HepG2 (cell line): ENCODE results near the gene TMEM255B. TPM values are rescaled to one million over a fixed set of nuclear protein-coding genes. Genes with fewer than 3 reads are reported as not detected.
A peak's percentile ranks its signal among the peaks of the same experiment; 100 is the strongest.

ENCODE experiments used
- ATF3 ChIP-seq: sonication (generic); formaldehyde crosslinking; IDR thresholded peaks from 2 replicates; pipeline ENCODE4 v1.4.0; 2020; ENCODE audit warnings: missing genetic modification reagents
- BHLHE40 ChIP-seq: IDR thresholded peaks from 2 replicates; pipeline ENCODE4 v1.6.1; 2011; ENCODE audit warnings: low read length, improper control_type of control experiment
- CCAR2 ChIP-seq: fragments of 200-400 bp; formaldehyde crosslinking; optimal IDR thresholded peaks from 2 replicates; pipeline ENCODE3; 2018; ENCODE audit warnings: low read depth, mild to moderate bottlenecking, low read length, moderate library complexity
- E2F1 ChIP-seq: sonication (generic); formaldehyde crosslinking; IDR thresholded peaks from 2 replicates; pipeline ENCODE4 v1.5.0; 2020; ENCODE audit warnings: missing genetic modification reagents
- GPN1 ChIP-seq: sonication (generic); formaldehyde crosslinking; IDR thresholded peaks from 2 replicates; pipeline ENCODE4 v1.5.1; 2020; ENCODE audit warnings: missing genetic modification reagents, borderline replicate concordance
- HMG20B ChIP-seq: conservative IDR thresholded peaks from 2 replicates; pipeline ENCODE4 v1.6.1; 2016; ENCODE audit warnings: missing genetic modification reagents, missing compliant biosample characterization
- MAFK ChIP-seq, 2 experiments: IDR thresholded peaks in 1 of 2; conservative IDR thresholded peaks in 1 of 2; 2 replicates each; pipeline ENCODE4 v1.6.1; 2011; ENCODE audit warnings: improper control_type of control experiment in 2 of 2, low read length in 2 of 2
- MIER2 ChIP-seq: IDR thresholded peaks from 2 replicates; pipeline ENCODE4 v1.6.1; 2016; ENCODE audit warnings: missing biosample characterization, missing genetic modification reagents
- MYNN ChIP-seq: sonication (generic); formaldehyde crosslinking; IDR thresholded peaks from 2 replicates; pipeline ENCODE4 v1.4.0; 2020; ENCODE audit warnings: mild to moderate bottlenecking, low read depth, missing genetic modification reagents
- MYPOP ChIP-seq: sonication (generic); formaldehyde crosslinking; IDR thresholded peaks from 2 replicates; pipeline ENCODE4 v1.8.1; 2023; ENCODE audit warnings: mild to moderate bottlenecking, moderate library complexity, missing genetic modification reagents
- NFKB2 ChIP-seq: sonication (generic); formaldehyde crosslinking; IDR thresholded peaks from 2 replicates; pipeline ENCODE4 v1.4.0; 2020; ENCODE audit warnings: missing genetic modification reagents, borderline replicate concordance
- NFYC ChIP-seq: IDR thresholded peaks from 2 replicates; pipeline ENCODE4 v1.6.1; 2016; ENCODE audit warnings: missing genetic modification reagents, missing compliant biosample characterization
- PAXIP1 ChIP-seq: sonication (generic); formaldehyde crosslinking; conservative IDR thresholded peaks from 2 replicates; pipeline ENCODE4 v1.4.0; 2020; ENCODE audit warnings: mild to moderate bottlenecking, missing genetic modification reagents, moderate library complexity
- PHB2 ChIP-seq: fragments of 450-650 bp; IDR thresholded peaks from 2 replicates; pipeline ENCODE4 v1.6.1; 2018; ENCODE audit not compliant: partially characterized antibody
- SALL1 ChIP-seq: sonication (generic); formaldehyde crosslinking; IDR thresholded peaks from 2 replicates; pipeline ENCODE4 v1.8.0; 2022; ENCODE audit warnings: mild to moderate bottlenecking, missing genetic modification reagents
- SSRP1 ChIP-seq: IDR thresholded peaks from 2 replicates; pipeline ENCODE4 v1.6.1; 2016; ENCODE audit warnings: control low read depth
- WIZ ChIP-seq: sonication (generic); formaldehyde crosslinking; IDR thresholded peaks from 2 replicates; pipeline ENCODE4 v1.5.1; 2020; ENCODE audit warnings: mild to moderate bottlenecking, missing genetic modification reagents
- YEATS2 ChIP-seq: sonication (generic); formaldehyde crosslinking; IDR thresholded peaks from 2 replicates; pipeline ENCODE4 v1.4.0; 2020; ENCODE audit warnings: missing genetic modification reagents, borderline replicate concordance
- ZFP36L2 ChIP-seq: sonication (generic); formaldehyde crosslinking; IDR thresholded peaks from 2 replicates; pipeline ENCODE4 v1.4.0; 2020; ENCODE audit warnings: missing genetic modification reagents
- ZFP62 ChIP-seq: sonication (generic); formaldehyde crosslinking; IDR thresholded peaks from 2 replicates; pipeline ENCODE4 v1.4.0; 2020; ENCODE audit warnings: missing genetic modification reagents
- ZFY ChIP-seq: sonication (generic); formaldehyde crosslinking; IDR thresholded peaks from 2 replicates; pipeline ENCODE4 v1.4.0; 2020; ENCODE audit warnings: missing genetic modification reagents
- ZNF501 ChIP-seq: sonication (generic); formaldehyde crosslinking; IDR thresholded peaks from 2 replicates; pipeline ENCODE4 v1.5.1; 2020; ENCODE audit warnings: mild to moderate bottlenecking, moderate library complexity, missing genetic modification reagents
- ZNF580 ChIP-seq: IDR thresholded peaks from 2 replicates; pipeline ENCODE4 v1.6.1; 2016; ENCODE audit warnings: low read depth, borderline replicate concordance
- ZNF652 ChIP-seq: IDR thresholded peaks from 2 replicates; pipeline ENCODE4 v1.6.1; 2016; ENCODE audit warnings: low read depth, borderline replicate concordance
- ZNF672 ChIP-seq: sonication (generic); formaldehyde crosslinking; IDR thresholded peaks from 2 replicates; pipeline ENCODE4 v1.8.1; 2022; ENCODE audit warnings: missing genetic modification reagents
- polyA plus RNA-seq, 8 experiments: library from polyadenylated mRNA; depleted of rRNA in 3 of 8; stranded (reverse) in 7 of 8; unstranded in 1 of 8; fragments of >200 nt; fragmentation: Illumina TruSeq in 4 of 8; extraction: Trizol in 4 of 8; gene quantifications; 2 replicates each; pipeline versions ENCODE4 v1.2.1 to v1.2.3, GENCODE V29; 2011 to 2016; ENCODE audit warnings: low read depth in 4 of 8, missing spikeins in 1 of 8, mixed read lengths in 1 of 8; ENCODE audit not compliant: insufficient read depth in 1 of 8
- total RNA-seq, 5 experiments: library from RNA; depleted of rRNA; stranded (reverse); fragments of >200 nt; fragmentation: Illumina TruSeq; extraction: Trizol; gene quantifications; 2 replicates each; pipeline ENCODE4 v1.2.3, GENCODE V29; 2016; ENCODE audit warnings: low read depth in 1 of 5

Gene TMEM255B
- total and polyA plus RNA-seq, 2 of the 13 experiments (the other 11 are each of a cell fraction or from before 2014, with no cell fraction given): not detected

- TF ChIP-seq HMG20B (CRISPR knock-in tag) (no peak), BHLHE40 (peak; percentile 83), NFYC (no peak), MAFK (conservative IDR thresholded peaks at IDR 0.05 in 1 of 2, IDR thresholded peaks at IDR 0.05 in 1 of 2; ENCODE audit: low read length in 2 of 2) (no peak), WIZ (CRISPR knock-in tag) (peak; percentile 78; the same call in 1 of the 2 replicates), ZNF652 (CRISPR knock-in tag) (no peak), E2F1 (CRISPR knock-in tag) (no peak), PAXIP1 (CRISPR knock-in tag) (no peak), ZFP62 (no peak), SSRP1 (CRISPR knock-in tag) (no peak), PHB2 (no peak), ZNF580 (CRISPR knock-in tag) (no peak), SALL1 (CRISPR knock-in tag) (0 out of 2 replicates have a peak, but pooled peaks have one; percentile 20), ZFP36L2 (CRISPR knock-in tag) (no peak), MYNN (CRISPR knock-in tag) (no peak), NFKB2 (CRISPR knock-in tag) (0 out of 2 replicates have a peak, but pooled peaks have one; percentile 38), ZNF501 (CRISPR knock-in tag) (no peak), CCAR2 (no peak), YEATS2 (CRISPR knock-in tag) (no peak), GPN1 (no peak), ZFY (CRISPR knock-in tag) (no peak), MIER2 (CRISPR knock-in tag) (peak; percentile 92), MYPOP (CRISPR knock-in tag) (no peak), ZNF672 (CRISPR knock-in tag) (no peak), ATF3 (no peak)
Observed at GRCh38 chr13:113777311-113778260, 18.6 kb downstream of the TMEM255B start (continued).
